ENCODE results near the gene MAD2L1BP.

GRCh38 chr6:43627008-43627825 lies 8.4 kb upstream of the MAD2L1BP start:
- TF ChIP-seq CTCF (conservative IDR thresholded peaks at IDR 0.05) (no peak), EZH2 (IDR thresholded peaks at IDR 0.05; ENCODE audit: low read depth) (no peak)

Measured in PC-9 (cell line).